Measurements from ENCODE around the gene TXK. TPM values are rescaled to one million over a fixed set of nuclear protein-coding genes. Genes with fewer than 3 reads are reported as not detected.

The TXK gene
- polyA plus RNA-seq, 1 donor = 3.7 TPM

DNA sequence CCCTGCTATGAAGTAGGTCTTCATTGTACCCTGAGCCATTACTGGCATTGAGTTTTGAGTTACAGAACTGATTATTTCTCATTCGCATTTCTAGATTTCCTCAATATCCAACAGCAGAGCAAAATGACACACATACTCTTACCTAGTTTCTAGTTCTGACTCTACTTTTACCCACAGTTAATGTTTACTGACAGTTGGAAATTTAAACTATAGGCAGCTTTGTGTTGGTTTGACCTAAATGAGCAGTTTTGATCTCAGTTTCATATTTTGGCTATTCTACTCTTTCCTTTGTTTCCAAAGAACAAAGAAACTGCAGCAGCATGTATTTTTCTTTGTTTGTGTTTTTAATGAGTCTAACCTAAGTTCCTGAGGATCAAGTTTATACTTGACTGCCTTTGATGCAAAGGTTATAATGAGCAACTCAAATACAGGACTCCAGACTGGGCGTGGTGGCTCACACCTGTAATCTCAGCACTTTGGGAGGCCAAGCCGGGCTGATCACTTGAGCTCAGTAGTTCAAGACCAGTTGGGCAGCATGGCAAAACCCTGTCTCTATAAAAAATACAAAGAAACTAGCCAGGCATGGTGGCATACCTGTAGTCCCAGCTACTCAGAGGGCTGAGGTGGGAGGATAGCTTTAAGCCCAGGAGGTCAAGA is 30.4 kb downstream of the TXK start:
- DNase-seq = no peak

DNA sequence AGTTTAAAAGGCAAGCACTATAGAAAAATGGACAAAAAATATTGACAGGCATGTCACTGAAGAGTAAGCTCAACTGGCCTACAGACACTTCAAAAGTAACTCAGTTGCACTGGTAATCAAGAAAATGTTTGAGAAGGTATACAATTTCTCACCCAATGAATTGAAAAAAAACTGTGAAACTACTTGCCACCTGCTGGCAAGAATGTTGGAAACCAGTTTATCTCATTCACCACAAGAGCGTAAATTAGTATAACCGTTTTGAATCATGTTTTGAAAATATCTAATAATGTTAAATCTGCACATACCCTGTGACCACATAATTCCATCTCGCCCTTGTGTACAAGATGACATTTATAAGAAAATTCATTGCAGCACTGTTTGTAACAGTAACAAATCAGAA is 31.7 kb downstream of the TXK start:
- no peak for DNase-seq

DNA sequence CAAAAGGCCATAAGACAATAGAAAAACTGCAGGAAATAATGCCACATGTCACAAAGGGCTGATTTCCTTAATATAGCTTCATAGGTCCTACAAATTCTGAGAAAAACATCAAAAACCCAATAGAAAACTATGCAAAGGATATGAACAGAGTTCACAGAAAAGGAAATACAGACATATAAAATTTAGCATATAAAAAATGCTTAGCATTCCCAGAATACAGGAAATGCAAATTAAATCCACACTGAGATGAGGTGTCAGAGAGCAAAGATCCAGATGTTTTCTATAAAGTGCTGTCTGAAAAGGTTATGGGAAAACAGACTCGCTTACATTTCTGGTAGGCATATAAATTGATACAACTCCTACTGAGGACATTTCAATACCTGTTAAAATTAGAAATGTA is 33.8 kb downstream of the TXK start:
- DNase-seq = no peak

DNA sequence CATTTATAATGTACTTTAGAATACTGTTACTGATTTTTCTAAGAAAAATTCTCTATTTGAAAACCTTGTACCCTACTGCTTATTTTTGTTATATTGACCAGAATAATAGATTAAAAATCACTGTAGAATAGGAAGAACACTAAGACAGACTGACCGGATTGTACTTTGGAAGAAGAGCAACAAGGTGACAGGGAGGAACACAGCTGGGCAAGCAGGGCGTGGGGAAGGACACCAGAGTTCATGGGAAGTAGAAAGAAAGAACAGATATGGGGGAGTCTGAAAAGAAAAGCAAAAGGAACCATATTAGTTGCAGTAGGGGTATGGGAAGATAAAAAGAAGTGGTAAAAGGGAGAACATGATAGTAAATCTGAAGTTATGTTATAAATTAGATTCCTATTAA is 38.6 kb downstream of the TXK start:
- DNase-seq = no peak

GRCh38 chr4:48093991-48094416 is 40.0 kb downstream of the TXK start:
- DNase-seq = no peak

DNA sequence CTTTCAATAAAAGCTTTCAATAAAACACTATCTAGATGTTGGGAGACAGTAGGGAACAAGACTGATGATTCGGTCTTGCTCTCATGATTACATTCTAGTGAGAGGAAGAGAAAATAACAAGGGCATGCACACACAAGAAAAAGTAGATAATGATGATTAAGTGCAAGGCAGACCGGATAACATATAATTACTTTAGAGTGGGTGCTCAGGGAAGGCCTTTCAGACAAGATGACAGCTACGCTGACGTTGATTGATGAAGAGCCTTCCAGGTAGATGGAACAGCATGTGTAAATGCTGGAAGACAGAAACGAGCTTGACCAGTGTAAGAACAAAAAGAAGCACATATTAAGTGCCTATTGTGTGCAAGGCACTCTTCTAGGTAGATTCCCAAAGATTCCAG is 43.4 kb downstream of the TXK start:
- no peak for DNase-seq

- no peak for DNase-seq
Measured at GRCh38 chr4:48085821-48086589, 48.0 kb downstream of the TXK start.

GRCh38 chr4:48082956-48083355 is 51.1 kb downstream of the TXK start:
- DNase-seq = no peak

DNA sequence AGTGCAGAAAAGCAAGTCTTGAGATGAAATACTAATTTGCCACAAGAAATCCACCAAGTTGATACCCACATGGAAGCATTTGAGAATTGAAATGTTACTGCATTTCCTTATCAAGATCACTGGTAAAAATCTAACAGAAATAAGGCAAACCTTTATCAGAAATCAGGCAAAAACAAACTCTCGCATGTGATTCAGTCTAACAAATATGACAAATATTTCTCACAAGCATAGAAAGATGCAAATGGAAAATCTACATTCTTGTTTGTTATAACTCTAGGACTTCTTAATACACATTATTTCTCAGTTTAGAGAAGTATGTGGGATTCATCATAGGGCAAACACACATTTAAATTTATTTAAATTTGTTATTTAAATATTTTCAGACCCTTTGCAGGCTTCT is 52.9 kb downstream of the TXK start:
- DNase-seq = no peak

- DNase-seq = no peak
Measured at GRCh38 chr4:48079972-48080391, 54.1 kb downstream of the TXK start.

DNA sequence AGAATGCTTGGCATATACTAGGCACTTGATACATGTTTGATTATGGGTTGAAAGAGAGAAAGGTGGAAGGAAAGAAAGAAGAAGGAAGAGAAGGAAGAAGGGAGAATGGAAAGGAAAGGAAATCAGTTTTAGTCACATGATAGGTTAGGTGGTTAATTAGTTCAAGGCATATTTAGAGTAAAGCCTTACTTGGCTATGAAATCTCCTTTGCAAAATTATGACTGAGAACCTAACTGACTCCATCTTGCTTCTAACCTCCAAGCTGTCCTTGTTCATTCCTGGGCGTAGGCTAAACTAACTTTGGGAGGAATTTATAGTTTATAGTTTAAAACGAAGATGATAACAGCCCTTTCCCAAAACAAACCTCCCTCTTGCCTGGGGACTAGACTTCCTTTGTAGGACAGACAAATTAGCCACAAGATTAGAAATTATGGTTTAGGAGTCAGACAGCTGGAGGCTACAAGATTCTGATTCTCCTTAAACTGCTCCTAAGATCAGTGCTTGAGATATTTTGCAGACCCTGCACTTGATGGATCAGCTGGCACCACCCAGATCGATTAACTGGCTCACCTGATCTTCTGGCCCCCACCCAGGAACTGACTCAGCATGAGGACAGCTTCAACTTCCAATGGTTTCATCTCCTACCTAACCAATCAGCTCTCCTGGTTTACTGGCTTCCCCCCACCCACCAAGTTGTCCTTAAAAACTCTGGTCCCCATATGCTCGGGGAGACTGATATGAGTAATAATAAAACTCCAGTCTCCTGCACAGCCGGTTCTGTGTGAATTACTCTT is 55.0 kb downstream of the TXK start:
- no peak for DNase-seq

DNA sequence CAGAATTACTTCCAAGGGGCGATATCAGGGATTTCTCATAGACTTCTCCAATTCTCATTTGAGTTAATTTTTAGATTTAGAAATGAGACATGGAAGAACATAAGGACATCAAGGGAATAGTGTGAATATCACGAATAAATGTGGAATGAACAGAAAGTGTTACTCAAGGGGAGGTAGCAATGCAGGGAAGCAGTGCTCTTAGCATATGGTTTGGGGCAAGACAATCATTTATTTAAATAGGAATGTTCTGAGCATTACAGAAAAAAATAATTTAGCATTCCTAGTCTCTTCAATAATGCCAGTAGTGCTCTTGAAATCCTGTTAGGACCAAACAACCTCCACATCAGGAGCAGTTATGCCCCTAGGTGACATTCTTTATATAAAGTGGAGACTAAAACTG is 55.6 kb downstream of the TXK start:
- DNase-seq = no peak

GRCh38 chr4:48074657-48075056 is 59.4 kb downstream of the TXK start:
- DNase-seq = no peak

GRCh38 chr4:48073567-48074103 is 60.4 kb downstream of the TXK start:
- no peak for DNase-seq

DNA sequence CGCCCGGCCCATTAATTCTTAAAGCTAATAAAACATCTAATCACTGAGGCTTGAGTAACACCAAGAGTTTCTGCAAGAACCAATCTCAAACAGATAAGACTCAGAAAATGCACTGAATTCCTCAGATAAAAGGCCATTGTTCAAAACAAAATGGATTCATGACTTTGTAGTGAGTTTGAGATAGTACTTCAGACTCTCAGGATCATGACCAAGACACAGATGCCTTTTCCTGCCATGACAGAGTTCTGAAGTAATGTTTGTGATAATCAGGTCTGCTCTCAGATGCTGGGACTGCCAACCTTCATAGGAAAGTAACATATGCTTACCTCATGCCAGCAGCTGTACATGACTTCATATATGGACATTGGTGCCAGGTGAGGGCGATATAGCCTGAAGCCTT is 62.9 kb downstream of the TXK start:
- no peak for DNase-seq

- no peak for DNase-seq
Measured at GRCh38 chr4:48069026-48069425, 65.0 kb downstream of the TXK start.

GRCh38 chr4:48068182-48068581 is 65.9 kb downstream of the TXK start:
- DNase-seq = no peak

- DNase-seq = no peak
Measured at GRCh38 chr4:48067536-48067935, 66.5 kb downstream of the TXK start.

GRCh38 chr4:48065587-48066052 is 68.4 kb downstream of the TXK start:
- DNase-seq = no peak

- no peak for DNase-seq
Measured at GRCh38 chr4:48064349-48064748, 69.7 kb downstream of the TXK start.

- DNase-seq = no peak
Measured at GRCh38 chr4:48058617-48059530, 75.2 kb downstream of the TXK start.

DNA sequence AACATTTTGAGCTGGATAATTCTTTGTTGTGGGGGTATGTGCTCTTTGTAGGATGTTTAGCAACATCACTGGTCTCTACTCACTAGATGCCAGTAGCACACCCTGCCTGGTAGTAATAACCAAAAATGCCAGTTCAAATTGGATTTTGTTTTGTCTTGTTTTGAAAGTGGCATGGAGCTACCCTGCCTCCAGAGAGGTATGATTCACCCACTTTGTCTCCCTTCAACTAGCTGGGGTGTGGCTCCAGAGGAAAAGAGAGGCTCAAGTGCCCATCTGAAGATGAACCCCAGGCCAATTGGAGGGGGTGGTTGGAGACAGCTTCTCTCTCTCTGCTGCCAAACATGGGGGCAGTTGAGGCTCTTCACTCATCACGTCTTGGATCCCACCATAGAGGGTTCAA is 83.0 kb downstream of the TXK start:
- no peak for DNase-seq
